ENCODE measurements around the gene BEND6.
"Not testable (repeated sequence)": the region's sequence is repeated elsewhere in the genome, so short reads cannot be mapped to it uniquely, and the experiment has no call there.

The BEND6 gene

DNA sequence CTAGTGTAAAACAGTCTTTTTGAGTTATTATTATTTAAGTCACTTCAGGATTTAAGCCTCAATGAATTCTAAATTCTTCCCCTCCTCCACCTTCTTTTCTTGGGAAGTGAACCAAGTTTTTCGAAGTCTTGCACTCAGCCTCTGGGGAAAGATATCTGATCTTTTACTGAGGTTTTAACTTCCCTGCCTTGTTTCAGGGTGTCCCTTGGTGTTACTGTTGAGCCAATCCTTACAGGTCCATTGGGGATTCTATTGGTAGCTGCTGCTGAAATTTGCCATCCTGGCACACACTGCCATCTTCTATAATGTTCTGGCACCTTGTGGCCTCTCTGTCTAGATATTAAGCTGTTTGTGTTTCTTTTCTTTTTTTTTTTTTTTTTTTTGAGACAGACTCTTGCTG is 31.7 kb downstream of the BEND6 start:
- DNase-seq = no peak

GRCh38 chr6:56988145-56988544 is 33.2 kb downstream of the BEND6 start:
- no peak for DNase-seq

GRCh38 chr6:56992036-56992435 is 37.1 kb downstream of the BEND6 start:
- DNase-seq = no peak

- DNase-seq = no peak
These were observed 37.8 kb downstream of the BEND6 start for GRCh38 chr6:56992703-56993102.

DNA sequence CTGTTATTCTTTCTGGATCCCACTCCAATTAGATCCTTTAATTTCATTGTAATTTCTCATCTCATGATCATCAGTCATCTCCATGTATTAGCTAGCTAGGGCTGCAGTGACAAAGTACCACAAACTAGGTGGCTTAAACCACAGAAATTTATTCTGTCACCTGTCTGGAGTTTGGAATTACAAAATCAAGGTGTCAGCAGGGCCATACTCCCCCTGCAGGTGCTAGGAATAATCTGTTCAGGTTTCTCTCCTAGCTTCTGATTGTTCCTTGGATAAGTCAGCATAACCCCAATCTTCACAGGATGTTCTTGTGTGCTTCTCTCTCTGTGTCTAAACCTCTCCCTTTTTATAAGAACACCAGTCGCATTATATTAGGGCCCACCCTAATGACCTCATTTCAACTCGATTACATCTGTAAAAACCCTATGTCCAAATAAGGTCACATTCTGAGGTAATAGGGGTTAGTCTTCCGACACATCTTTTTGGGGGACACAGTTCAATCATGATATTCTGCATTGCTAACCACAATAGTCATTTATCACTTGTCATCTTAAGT is 40.5 kb downstream of the BEND6 start:
- no peak for DNase-seq

DNA sequence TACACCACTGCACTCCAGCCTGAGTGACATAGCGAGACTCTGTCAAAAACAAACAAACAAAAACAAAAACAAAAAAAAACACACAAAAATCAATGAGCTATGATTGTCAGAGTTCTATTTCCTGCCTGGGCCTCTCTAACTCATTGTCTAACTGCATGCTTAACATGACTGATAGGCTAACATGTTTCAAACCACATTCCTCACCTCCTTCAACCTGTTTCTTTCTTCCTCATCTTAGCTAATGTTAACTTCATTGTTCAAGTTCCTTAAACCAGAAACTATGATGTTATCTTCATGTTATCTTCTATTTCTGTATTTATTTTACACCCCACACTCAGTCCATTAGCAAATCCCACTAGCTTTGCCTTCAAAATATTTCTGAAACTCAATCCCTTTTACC is 41.5 kb downstream of the BEND6 start:
- DNase-seq = no peak

GRCh38 chr6:56999049-56999448 is 44.1 kb downstream of the BEND6 start:
- DNase-seq = no peak

DNA sequence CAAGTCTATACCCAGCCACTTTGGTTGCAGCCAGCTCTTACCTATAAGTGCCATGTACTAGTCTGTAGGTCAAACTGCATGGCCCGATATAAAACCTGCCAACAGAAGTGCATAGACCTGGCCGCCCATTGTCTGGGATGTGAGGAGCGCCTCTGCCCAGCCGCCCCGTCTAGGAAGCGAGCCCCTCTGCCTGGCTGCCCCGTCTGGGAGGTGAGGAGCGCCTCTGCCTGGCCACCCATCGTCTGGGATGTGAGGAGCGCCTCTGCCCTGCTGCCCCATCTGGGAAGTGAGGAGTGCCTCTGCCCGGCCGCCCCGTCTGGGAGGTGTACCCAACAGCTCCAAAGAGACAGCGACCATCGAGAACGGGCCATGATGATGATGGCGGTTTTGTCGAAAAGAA is 44.8 kb downstream of the BEND6 start:
- DNase-seq = not testable (repeated sequence)

GRCh38 chr6:57002197-57002596 is 47.3 kb downstream of the BEND6 start:
- DNase-seq = no peak

DNA sequence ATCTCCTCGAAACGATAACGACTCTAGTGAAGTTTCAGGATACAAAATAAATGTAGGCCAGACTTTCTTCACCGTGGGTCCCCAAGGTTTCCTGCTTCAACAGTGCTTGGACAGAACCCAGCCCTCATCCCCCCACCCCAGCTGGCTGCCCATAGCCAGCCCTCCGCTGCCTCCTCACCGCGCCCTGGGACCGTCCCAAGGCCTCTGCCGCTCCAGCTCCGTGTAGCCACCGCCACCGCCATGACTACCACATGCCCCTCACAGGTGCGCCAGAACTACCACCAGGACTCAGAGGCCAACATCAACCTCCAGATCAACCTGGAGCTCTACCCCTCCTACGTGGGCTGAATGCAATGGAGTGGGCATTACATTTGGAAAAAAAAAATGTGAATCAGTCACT is 49.4 kb downstream of the BEND6 start:
- no peak for DNase-seq

DNA sequence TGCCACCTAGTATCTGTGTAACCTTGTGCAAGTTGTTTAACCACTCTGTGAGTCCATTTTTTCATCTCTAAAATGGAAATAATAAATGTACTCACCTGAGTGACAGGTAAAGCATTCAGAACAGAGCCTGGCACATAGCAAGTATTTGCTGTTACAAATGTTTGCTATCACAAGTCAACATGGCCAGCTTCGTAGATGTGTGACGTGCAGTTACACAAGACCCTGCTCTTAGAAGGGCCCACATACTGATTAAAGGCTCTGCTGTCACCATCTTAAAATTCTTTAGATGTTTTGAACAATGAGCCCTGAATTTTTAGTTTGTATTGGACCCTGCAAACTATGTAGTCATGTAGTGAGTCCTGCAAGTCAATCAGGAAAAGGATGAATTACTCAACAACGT is 51.2 kb downstream of the BEND6 start:
- DNase-seq = no peak

GRCh38 chr6:57008069-57008468 is 53.2 kb downstream of the BEND6 start:
- DNase-seq = not testable (repeated sequence)

DNA sequence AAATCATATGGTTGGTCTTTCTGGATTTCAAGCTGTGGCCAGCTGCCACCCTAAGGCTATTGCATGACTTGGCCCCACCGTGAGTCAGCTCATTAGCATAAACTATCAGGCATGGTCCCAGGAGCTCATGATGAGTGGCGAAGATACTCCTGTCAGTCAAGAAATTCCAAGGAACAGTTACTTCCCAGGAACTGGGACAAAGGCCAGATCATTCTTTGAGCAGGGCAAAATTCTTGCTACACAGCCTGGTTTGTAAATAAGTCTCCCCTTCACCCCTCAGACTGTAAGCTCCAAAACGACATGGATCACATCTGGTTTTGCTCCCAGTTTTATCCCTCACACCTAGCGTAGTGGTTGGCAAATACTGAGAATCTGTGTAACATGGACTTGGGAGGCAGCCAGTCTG is 58.6 kb downstream of the BEND6 start:
- DNase-seq = no peak

DNA sequence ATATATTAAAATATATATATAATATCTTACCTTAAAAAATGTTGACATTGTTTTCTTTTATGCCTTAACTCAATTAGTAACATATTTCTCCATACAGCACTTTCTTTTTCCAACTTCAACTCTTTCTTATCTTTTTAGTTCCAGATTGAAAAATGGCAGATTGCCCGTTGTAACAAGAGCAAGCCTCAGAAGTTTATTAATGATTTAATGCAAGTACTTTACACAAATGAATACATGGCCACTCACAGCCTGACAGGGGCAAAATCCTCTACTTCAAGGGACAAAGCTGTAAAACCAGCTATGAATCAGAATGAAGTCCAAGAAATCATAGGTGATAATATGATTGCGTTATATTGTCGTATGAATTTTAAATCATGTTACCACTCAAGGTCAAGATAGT is 62.2 kb downstream of the BEND6 start:
- DNase-seq = no peak

DNA sequence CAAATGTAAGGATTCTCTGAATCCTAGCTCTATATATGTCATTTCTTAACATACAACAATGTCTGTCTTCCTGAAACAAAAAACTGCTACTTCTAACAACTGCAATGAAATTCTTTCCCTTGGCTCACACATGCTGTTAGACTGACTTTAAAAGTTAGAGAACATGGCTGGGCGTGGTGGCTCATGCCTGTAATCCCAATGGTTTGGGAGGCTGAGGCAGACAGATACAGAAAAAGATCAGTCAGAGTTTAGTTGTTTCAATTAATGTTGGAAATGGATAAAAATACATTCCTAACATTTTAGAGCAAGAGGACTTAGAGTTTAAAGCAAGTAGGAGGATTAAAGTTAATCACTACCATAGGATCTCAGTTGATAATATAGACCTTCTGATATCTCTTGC is 62.9 kb downstream of the BEND6 start:
- no peak for DNase-seq

DNA sequence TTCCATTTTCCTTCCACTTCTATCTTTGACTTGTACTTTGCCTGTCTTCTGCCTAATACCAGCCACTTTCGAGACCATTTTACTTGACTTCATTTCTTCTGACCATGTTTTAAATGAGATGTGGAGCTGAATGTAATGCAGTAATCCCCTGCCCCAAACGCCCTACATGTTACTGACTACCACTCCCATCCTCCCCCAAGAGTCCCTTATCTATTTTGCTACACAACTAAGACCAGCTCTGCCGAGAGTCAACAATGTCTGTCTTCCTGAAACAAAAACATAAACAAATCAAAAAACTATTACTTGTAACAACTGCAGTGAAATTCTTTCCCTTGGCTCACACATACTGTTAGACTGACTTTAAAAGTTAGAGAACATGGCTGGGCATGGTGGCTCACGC is 64.5 kb downstream of the BEND6 start:
- no peak for DNase-seq

DNA sequence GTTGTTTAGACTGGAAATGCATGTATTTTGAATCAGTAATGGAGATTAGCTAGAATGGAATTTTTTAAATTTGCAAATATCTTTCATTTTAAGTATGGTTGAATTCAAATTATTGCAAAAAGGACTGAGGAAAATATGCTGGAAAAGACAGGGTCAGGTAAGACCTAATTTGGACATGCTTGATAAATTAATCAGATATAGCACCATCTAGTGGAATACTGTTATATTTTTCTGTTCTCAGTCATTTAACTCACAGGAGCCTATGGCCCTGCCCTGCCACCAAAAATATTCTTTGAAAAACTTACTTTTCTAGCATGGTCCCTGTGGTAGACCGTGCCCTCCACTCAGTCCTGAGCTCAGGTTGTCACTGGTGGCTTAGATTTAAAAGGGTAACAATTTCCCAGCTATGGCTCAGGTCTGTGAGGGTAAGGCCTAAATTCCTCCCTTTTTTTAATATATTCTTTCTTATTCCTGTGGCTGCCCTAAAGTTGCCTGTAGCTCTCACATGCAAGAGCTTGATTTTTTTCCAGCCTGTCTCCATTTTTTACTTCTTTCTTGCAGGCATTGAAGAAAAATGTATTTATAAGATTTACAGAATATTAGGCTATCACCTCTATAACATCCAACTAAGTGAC is 66.3 kb downstream of the BEND6 start:
- peak; percentile 27 to 64 for DNase-seq

DNA sequence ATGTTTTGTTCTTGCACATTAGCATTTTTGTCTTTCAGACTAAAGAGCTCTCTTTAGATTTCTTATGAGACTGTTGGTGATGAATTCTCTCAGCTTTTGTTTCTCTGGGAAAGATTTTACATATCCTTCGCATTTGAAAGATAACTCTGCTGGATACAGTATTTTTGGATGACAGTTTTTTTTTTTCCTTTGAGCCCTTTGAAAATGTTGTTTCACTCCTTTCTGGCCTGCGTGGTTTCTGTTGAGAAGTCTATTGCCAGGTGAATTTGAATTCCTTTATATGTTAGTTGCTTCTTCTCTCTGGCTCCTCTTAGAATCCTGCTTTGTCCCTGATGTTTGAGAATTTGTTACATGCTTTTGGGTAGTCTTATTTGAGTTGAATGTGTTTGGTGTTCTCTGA is 69.4 kb downstream of the BEND6 start:
- no peak for DNase-seq

DNA sequence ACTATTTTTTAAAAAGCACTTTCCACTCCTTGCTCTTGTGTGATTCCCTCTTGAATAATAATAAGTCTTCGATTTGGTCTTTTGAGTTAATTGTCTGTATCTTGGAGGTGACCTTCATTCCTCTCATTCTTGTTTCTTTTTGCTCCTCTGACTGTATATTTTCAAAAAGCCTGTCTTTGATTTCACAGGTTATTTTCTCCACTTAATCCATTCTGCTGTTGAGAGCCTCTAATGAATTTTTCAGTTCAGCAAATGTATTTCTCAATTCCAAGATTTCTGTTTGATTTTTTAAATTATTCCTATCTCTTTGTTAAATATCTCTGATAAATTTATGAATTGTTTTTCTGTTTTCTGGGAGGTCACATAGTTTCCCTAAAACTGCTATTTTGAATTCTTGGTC is 69.9 kb downstream of the BEND6 start:
- DNase-seq = no peak

- DNase-seq = no peak
These were observed 71.1 kb downstream of the BEND6 start for GRCh38 chr6:57026001-57026400.

- DNase-seq = no peak
These were observed 72.4 kb downstream of the BEND6 start for GRCh38 chr6:57027301-57027700.

DNA sequence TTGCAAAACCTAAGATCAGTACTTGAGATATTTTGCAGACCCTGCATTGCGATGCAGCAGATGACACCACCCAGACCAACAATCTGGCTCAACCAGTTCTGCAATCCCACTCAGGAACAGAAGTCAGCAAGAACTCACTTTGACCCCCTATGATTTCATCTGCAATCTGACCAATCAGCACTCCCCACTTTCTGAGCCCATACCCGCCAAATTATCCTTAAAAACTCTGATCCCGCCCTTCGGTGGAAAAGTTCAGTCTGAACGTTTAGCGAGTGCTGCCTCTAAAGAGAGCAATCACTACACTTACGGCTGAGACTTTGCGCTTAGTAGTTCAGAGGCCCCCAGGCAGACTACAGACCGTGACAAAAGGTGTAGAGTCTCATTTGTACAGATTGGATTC is 74.3 kb downstream of the BEND6 start:
- no peak for DNase-seq

- DNase-seq = no peak
These were observed 78.3 kb downstream of the BEND6 start for GRCh38 chr6:57033228-57033627.

DNA sequence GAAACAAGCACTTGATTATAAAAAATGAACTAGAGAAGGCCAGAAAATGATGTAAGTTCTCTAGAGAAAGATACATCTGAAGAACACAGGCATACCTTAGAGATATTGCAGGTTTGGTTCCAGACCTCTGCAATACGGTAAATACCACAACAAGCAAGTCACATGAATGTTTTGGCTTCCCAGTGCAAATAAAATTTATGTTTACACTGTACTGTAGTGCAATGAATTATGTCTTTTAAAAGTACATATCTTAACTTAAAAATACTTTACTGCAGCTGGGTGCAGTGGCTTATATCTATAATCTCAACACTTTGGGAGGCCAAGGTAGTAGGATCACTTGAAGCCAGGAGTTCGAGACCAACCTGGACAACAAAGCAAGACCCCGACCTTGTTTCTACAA is 80.6 kb downstream of the BEND6 start:
- DNase-seq = no peak

- DNase-seq = no peak
These were observed 84.0 kb downstream of the BEND6 start for GRCh38 chr6:57038906-57039305.

Measured in inflammatory macrophage treated with lipopolysaccharide for 1 hour (primary cell).